ENCODE measurements around the gene RASGRF1.

Gene RASGRF1

DNA sequence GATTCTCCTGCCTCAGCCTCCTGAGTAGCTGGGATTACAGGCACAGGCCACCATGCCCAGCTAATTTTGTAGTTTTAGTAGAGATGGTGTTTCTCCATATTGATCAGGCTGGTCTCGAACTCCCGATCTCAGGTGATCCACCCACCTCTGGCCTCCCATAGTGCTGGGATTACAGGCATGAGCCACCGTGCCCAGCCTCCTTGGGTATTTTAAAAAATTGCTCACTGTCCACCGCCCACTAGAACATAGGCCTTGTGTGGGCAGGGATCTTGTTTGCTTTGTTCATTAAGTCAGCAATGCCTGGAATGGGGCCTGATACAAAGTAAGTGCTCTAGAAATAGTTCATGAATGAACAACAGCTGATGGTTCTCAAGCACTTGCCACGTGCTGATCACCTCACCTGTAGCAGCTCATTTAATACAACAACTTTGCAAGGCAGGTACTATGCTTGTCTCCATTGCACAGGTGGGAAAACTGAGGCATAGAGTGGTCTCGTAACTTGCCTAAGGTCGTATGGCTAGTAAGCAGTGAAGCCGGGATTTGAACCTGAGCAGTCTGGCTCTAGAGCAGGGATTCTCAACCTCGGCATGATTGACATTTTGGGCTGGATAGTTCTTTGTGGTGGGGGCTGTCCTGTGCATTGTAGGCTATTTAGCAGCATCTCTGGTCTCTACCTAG, 133.0 kb downstream of the RASGRF1 start:
- Histone ChIP-seq H3K4me1 (ENCODE audit: insufficient read depth, insufficient read length) (no peaks in the 10 kb centered on the region), H3K9me3 (ENCODE audit: insufficient read depth, low read length) (0 out of 2 replicates have a peak, but pooled peaks cover 7% of the 10 kb centered on the region), H3K36me3 (ENCODE audit: insufficient read depth, insufficient read length, low read length) (no peaks in the 10 kb centered on the region), H3K9ac (ENCODE audit: insufficient read length, low read depth) (no peak overlapping the region), H3K27me3 (ENCODE audit: insufficient read depth, insufficient read length) (no peaks in the 10 kb centered on the region), H3K4me3 (ENCODE audit: insufficient read length, low read depth) (no peak overlapping the region)
- no peak for DNase-seq (ENCODE audit: low read depth, low spot score)
- TF ChIP-seq SUZ12 (IDR thresholded peaks at IDR 0.05; ENCODE audit: extremely low read depth, insufficient read depth, insufficient read length) (no peak), ZNF274 (IDR thresholded peaks at IDR 0.05; ENCODE audit: low read depth, low read length) (no peak), YY1 (IDR thresholded peaks at IDR 0.05; ENCODE audit: insufficient read depth, insufficient read length) (no peak)

DNA sequence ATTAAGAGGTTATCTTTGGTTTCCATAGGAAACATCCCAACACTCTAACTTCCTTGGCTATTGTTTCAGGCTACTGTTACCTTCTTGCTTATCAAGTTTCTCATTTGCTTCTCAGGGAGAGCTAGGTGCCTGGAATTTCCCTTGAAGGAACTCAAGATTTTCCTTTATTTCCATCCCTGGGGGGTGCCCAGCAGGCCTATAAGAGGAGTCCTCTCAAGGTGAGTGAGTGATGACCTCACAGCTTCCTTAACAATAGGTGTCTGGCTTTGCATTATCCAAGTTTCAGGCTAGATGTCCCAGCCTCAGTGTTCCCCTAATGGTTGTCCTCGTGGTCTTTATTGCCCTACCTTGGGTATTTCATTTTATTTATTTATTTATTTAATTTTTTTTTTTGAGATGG, 133.6 kb downstream of the RASGRF1 start:
- Histone ChIP-seq H3K4me1 (ENCODE audit: insufficient read depth, insufficient read length) (no peaks in the 10 kb centered on the region), H3K9me3 (ENCODE audit: insufficient read depth, low read length) (0 out of 2 replicates have a peak, but pooled peaks cover 7% of the 10 kb centered on the region), H3K9ac (ENCODE audit: insufficient read length, low read depth) (no peak overlapping the region), H3K4me3 (ENCODE audit: insufficient read length, low read depth) (no peak overlapping the region), H3K36me3 (ENCODE audit: insufficient read depth, insufficient read length, low read length) (no peaks in the 10 kb centered on the region), H3K27me3 (ENCODE audit: insufficient read depth, insufficient read length) (no peaks in the 10 kb centered on the region)
- no peak for DNase-seq (ENCODE audit: low read depth, low spot score)
- TF ChIP-seq YY1 (IDR thresholded peaks at IDR 0.05; ENCODE audit: insufficient read depth, insufficient read length) (no peak), SUZ12 (IDR thresholded peaks at IDR 0.05; ENCODE audit: extremely low read depth, insufficient read depth, insufficient read length) (no peak), ZNF274 (IDR thresholded peaks at IDR 0.05; ENCODE audit: low read depth, low read length) (no peak)

DNA sequence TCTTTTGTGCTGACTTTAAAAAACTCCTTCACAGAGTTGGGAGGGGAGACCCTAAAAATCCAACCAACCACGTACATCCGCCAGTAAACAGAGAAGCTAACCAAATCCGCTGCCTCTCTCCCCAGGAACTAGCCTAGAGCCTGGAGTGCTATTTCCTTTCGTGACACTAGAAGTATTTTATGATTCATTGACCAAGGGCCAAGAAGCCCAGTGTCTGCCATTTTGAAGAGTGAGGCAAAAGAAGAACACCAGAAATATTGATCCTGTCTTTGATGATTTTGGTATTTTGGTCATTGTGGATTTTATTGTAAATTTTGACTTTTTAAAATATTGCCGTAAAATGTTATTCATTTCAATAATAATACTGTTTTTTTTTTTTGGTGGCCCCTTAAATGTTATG, 135.2 kb downstream of the RASGRF1 start:
- TF ChIP-seq YY1 (IDR thresholded peaks at IDR 0.05; ENCODE audit: insufficient read depth, insufficient read length) (no peak), SUZ12 (IDR thresholded peaks at IDR 0.05; ENCODE audit: extremely low read depth, insufficient read depth, insufficient read length) (no peak), ZNF274 (IDR thresholded peaks at IDR 0.05; ENCODE audit: low read depth, low read length) (no peak)
- Histone ChIP-seq H3K9ac (ENCODE audit: insufficient read length, low read depth) (no peak overlapping the region), H3K27me3 (ENCODE audit: insufficient read depth, insufficient read length) (no peaks in the 10 kb centered on the region), H3K36me3 (ENCODE audit: insufficient read depth, insufficient read length, low read length) (no peaks in the 10 kb centered on the region), H3K9me3 (ENCODE audit: insufficient read depth, low read length) (0 out of 2 replicates have a peak, but pooled peaks cover 4% of the 10 kb centered on the region), H3K4me3 (ENCODE audit: insufficient read length, low read depth) (no peak overlapping the region), H3K4me1 (ENCODE audit: insufficient read depth, insufficient read length) (peaks cover 2% of the 10 kb centered on the region)
- DNase-seq (ENCODE audit: low read depth, low spot score), result no peak

DNA sequence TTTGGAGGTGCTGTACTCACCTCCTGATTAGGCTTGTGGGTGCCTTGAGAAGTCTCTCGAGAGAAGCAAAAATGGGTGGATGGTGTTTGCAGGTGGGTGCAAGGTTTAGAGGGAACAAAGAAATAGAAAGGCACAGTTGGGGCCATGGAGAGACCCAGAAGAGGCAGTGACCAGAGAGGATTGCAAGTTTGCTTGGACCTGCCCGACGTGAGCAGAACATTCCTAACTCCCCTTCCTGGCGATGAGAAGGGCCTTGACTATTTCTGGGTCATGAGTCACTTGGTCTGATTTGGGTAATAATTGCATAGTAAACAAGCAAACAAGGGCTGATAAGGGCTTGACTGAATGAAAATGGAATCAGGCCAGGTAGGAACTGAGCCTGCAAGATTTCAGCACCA, 138.7 kb downstream of the RASGRF1 start:
- H3K27me3 ChIP-seq (ENCODE audit: insufficient read depth, insufficient read length), result peaks cover 2% of the 10 kb centered on the region
- no peak for DNase-seq (ENCODE audit: low read depth, low spot score)
- H3K4me1 ChIP-seq (ENCODE audit: insufficient read depth, insufficient read length), result peaks cover 2% of the 10 kb centered on the region
- TF ChIP-seq SUZ12 (IDR thresholded peaks at IDR 0.05; ENCODE audit: extremely low read depth, insufficient read depth, insufficient read length) (no peak), YY1 (IDR thresholded peaks at IDR 0.05; ENCODE audit: insufficient read depth, insufficient read length) (no peak), ZNF274 (IDR thresholded peaks at IDR 0.05; ENCODE audit: low read depth, low read length) (no peak)
- no peak overlapping the region for H3K4me3 ChIP-seq (ENCODE audit: insufficient read length, low read depth)
- H3K36me3 ChIP-seq (ENCODE audit: insufficient read depth, insufficient read length, low read length), result no peaks in the 10 kb centered on the region
- no peaks in the 10 kb centered on the region for H3K9me3 ChIP-seq (ENCODE audit: insufficient read depth, low read length)
- H3K9ac ChIP-seq (ENCODE audit: insufficient read length, low read depth), result no peak overlapping the region

DNA sequence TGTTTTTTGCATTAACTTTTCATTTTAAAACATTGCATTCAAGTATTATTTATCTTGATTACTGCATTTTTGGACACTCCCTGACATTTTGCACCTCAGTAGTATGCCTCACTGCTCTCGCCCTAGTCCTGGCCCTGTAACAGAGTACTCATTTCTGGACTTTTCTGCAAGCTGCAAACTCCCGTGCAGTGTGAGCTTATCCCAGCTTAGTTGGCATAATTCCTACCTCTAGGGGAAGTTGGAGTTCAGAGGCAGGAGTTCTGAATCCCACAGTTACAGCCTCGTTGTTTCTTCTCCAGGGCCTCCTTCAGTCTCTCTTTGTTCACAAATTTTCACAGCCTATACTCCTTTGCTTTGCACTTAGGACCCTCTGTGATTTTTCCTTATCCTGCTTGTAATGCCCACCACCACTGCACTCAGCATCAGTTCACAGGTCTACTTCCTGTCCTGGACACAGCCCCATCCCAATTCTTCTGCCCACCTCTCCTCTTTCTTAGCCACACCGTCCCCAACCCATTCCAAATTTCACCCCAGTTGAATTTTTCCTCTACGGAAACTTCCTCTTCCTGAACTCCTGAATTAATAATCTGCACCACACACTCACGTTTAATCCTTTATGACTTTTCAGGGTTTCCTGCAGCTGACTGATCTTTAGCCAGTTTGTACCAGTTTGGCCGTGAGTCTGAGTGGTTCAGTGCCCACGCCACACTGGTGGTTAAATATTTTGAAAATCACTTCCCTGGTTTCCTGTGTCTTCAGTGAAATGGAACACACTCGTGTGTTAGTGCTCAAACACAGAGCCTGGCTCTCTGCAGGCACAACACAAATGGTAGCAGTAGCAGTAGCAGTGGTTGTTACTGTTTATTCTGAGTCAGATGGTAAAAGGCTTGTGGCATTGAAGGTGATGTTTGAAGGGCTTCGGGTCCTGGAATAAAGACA, 139.4 kb downstream of the RASGRF1 start:
- Histone ChIP-seq H3K4me3 (ENCODE audit: insufficient read length, low read depth) (no peak overlapping the region), H3K27me3 (ENCODE audit: insufficient read depth, insufficient read length) (peaks cover 8% of the 10 kb centered on the region), H3K4me1 (ENCODE audit: insufficient read depth, insufficient read length) (peaks cover 2% of the 10 kb centered on the region), H3K9ac (ENCODE audit: insufficient read length, low read depth) (no peak overlapping the region), H3K9me3 (ENCODE audit: insufficient read depth, low read length) (no peaks in the 10 kb centered on the region), H3K36me3 (ENCODE audit: insufficient read depth, insufficient read length, low read length) (no peaks in the 10 kb centered on the region)
- DNase-seq (ENCODE audit: low read depth, low spot score), result no peak
- TF ChIP-seq SUZ12 (IDR thresholded peaks at IDR 0.05; ENCODE audit: extremely low read depth, insufficient read depth, insufficient read length) (no peak), YY1 (IDR thresholded peaks at IDR 0.05; ENCODE audit: insufficient read depth, insufficient read length) (no peak), ZNF274 (IDR thresholded peaks at IDR 0.05; ENCODE audit: low read depth, low read length) (no peak)

DNA sequence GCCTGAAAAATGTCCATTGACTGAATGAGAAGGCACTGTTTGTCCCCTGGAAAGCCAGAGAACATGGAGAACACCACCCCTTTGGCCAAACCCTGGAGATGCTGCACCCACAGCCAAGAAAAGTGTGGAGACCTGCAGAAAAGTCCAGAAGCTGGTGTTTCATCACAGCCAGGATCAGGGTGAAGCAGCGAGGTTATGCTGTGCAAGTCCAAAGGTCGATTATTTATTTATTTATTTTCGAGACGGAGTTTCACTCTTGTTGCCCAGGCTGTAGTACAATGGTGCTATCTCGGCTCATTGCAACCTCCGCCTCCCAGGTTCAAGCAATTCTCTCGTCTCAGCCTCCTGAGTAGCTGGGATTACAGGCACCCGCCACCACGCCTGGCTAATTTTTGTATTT, 140.2 kb downstream of the RASGRF1 start:
- Histone ChIP-seq H3K36me3 (ENCODE audit: insufficient read depth, insufficient read length, low read length) (no peaks in the 10 kb centered on the region), H3K27me3 (ENCODE audit: insufficient read depth, insufficient read length) (peaks cover 12% of the 10 kb centered on the region), H3K9ac (ENCODE audit: insufficient read length, low read depth) (no peak overlapping the region), H3K4me1 (ENCODE audit: insufficient read depth, insufficient read length) (peaks cover 2% of the 10 kb centered on the region), H3K9me3 (ENCODE audit: insufficient read depth, low read length) (no peaks in the 10 kb centered on the region), H3K4me3 (ENCODE audit: insufficient read length, low read depth) (no peak overlapping the region)
- TF ChIP-seq ZNF274 (IDR thresholded peaks at IDR 0.05; ENCODE audit: low read depth, low read length) (no peak), YY1 (IDR thresholded peaks at IDR 0.05; ENCODE audit: insufficient read depth, insufficient read length) (no peak), SUZ12 (IDR thresholded peaks at IDR 0.05; ENCODE audit: extremely low read depth, insufficient read depth, insufficient read length) (no peak)
- no peak for DNase-seq (ENCODE audit: low read depth, low spot score)

- no peaks in the 10 kb centered on the region for H3K9me3 ChIP-seq (ENCODE audit: insufficient read depth, low read length)
- H3K36me3 ChIP-seq (ENCODE audit: insufficient read depth, insufficient read length, low read length), result no peaks in the 10 kb centered on the region
- no peak for DNase-seq (ENCODE audit: low read depth, low spot score)
Measured at GRCh38 chr15:78949461-78949860, 141.1 kb downstream of the RASGRF1 start.

More at GRCh38 chr15:78949461-78949860, 141.1 kb downstream of the RASGRF1 start:
- Histone ChIP-seq H3K9ac (ENCODE audit: insufficient read length, low read depth) (no peak overlapping the region), H3K4me1 (ENCODE audit: insufficient read depth, insufficient read length) (peaks cover 3% of the 10 kb centered on the region), H3K27me3 (ENCODE audit: insufficient read depth, insufficient read length) (peaks cover 15% of the 10 kb centered on the region), H3K4me3 (ENCODE audit: insufficient read length, low read depth) (no peak overlapping the region)
- TF ChIP-seq SUZ12 (IDR thresholded peaks at IDR 0.05; ENCODE audit: extremely low read depth, insufficient read depth, insufficient read length) (no peak), ZNF274 (IDR thresholded peaks at IDR 0.05; ENCODE audit: low read depth, low read length) (no peak), YY1 (IDR thresholded peaks at IDR 0.05; ENCODE audit: insufficient read depth, insufficient read length) (no peak)

Measured in NT2/D1 (cell line).